GM19240 (cell line): ENCODE data around the gene ADAMTS2.
"Not testable (repeated sequence)": the region's sequence is repeated elsewhere in the genome, so short reads cannot be mapped to it uniquely, and the experiment has no call there.

Experiments
- DNase-seq: peaks from one replicate; pipeline ENCODE4 v3.0.0; 2011; ENCODE audit warnings: low spot score; ENCODE audit not compliant: insufficient read length

The ADAMTS2 gene

GRCh38 chr5:179297026-179297425, 48.2 kb downstream of the ADAMTS2 start:
- no peak for DNase-seq

- DNase-seq, result no peak
Measured at GRCh38 chr5:179296150-179296821, 49.0 kb downstream of the ADAMTS2 start.

GRCh38 chr5:179295778-179296149, 49.5 kb downstream of the ADAMTS2 start:
- no peak for DNase-seq

- no peak for DNase-seq
Measured at GRCh38 chr5:179294891-179295777, 50.1 kb downstream of the ADAMTS2 start.

- no peak for DNase-seq
Measured at GRCh38 chr5:179294131-179294780, 51.0 kb downstream of the ADAMTS2 start.

- no peak for DNase-seq
Measured at GRCh38 chr5:179292681-179293635, 52.3 kb downstream of the ADAMTS2 start.

- no peak for DNase-seq
Measured at GRCh38 chr5:179292202-179292601, 53.1 kb downstream of the ADAMTS2 start.

- DNase-seq, result no peak
Measured at GRCh38 chr5:179290681-179291540, 54.4 kb downstream of the ADAMTS2 start.

GRCh38 chr5:179289756-179290385, 55.4 kb downstream of the ADAMTS2 start:
- no peak for DNase-seq

GRCh38 chr5:179288809-179289185, 56.5 kb downstream of the ADAMTS2 start:
- DNase-seq, result no peak

- no peak for DNase-seq
Measured at GRCh38 chr5:179288101-179288808, 57.0 kb downstream of the ADAMTS2 start.

- DNase-seq, result no peak
Measured at GRCh38 chr5:179287631-179288030, 57.6 kb downstream of the ADAMTS2 start.

GRCh38 chr5:179287071-179287470, 58.2 kb downstream of the ADAMTS2 start:
- DNase-seq, result no peak

- DNase-seq, result not testable (repeated sequence)
Measured at GRCh38 chr5:179285776-179286162, 59.5 kb downstream of the ADAMTS2 start.

- no peak for DNase-seq
Measured at GRCh38 chr5:179284751-179285631, 60.3 kb downstream of the ADAMTS2 start.

- DNase-seq, result not testable (repeated sequence)
Measured at GRCh38 chr5:179283908-179284307, 61.4 kb downstream of the ADAMTS2 start.

GRCh38 chr5:179281694-179282093, 63.6 kb downstream of the ADAMTS2 start:
- DNase-seq, result no peak

- no peak for DNase-seq
Measured at GRCh38 chr5:179280095-179280490, 65.2 kb downstream of the ADAMTS2 start.
